Putamen (tissue), 1 donor: ENCODE measurements around the gene TACR1.
"Not testable (repeated sequence)": the region's sequence is repeated elsewhere in the genome, so short reads cannot be mapped to it uniquely, and the experiment has no call there.

Source experiments
- DNase-seq: peaks from one replicate; pipeline ENCODE4 v3.0.0-alpha.2; 2016; ENCODE audit warnings: low spot score

Gene TACR1

DNA sequence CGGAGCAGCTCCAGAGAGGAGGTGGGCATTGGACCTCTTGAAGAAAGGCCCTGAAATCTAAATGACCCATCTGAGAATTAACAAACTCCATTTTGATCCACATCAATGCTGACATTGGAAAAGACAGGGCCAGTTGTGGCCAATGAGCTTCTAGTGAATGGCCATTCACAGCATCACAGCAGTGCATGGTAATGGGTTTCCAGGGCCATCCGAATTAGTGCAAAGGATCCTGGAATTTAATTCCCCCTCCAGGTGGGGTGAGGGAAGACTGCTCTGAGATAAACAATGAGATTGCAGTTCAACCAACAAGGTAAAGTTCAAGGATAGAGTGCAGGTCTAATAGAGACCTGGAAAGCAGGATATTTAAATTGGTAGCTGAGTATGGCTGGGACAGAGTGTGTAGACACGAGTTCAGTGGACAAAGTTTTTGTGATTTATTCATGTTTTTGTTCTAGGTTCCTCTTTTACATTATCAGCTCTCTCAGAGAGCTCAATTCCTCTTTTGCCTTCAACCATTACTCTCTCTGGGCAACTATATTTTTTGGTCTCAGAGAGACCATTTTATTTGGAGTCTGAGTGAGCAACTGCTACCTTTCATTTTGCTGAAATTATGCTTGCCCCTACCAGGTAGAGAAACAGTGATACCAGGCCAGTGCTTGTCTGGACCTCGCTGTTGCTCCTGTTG, 5.0 kb downstream of the TACR1 start:
- DNase-seq: no peak

DNA sequence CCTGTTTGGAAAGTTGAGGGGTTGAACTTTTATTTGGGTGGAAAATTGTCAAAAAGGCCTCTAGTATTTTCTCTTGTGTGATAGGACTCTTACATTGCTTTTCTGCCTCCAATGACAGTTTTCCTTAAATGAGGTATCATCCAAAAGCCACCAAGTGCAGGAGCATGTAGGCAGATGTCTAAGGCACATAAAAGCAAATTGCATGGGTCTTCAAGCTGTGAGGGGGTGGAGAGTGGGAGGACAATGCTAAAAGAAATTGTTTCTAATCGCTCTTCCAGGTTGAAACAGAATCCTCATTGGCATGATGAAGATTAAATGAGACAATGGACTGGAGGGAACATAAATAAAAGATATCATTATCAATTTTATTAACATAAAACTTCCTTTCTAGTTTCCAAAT, 6.8 kb downstream of the TACR1 start:
- DNase-seq: peak; percentile 43

DNA sequence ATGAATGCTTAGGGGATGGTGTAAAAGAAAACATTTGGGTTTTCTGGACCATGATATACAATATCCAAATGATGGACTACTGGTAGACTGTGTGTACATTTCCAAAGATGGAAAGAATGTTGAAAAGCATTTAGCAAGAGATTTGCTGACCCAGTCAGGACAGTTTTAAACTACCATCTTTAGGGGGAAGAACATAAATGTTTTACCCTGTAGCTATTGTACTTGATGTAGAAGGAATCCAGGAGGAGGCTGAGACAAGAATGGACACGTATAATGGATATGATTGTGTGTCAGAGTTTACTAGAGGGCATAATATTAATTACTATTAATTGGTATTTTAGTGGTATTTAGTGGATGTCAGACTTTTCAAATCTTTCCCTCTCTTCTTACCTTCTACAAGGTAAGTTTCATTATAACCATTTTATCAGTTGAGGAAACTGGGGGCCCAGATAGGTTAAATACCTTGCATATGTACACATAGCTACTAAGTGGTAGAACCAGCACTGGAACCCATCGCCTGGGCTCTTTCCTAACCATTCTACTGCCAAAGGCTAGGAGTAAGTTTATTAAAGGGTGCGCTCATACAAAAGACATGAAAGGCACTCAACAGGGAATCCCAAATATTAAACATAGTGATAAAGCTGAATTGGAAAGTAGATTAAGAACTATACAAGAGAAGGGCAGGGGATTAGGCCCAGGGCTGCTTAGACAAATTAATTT, 8.9 kb downstream of the TACR1 start:
- no peak for DNase-seq

DNA sequence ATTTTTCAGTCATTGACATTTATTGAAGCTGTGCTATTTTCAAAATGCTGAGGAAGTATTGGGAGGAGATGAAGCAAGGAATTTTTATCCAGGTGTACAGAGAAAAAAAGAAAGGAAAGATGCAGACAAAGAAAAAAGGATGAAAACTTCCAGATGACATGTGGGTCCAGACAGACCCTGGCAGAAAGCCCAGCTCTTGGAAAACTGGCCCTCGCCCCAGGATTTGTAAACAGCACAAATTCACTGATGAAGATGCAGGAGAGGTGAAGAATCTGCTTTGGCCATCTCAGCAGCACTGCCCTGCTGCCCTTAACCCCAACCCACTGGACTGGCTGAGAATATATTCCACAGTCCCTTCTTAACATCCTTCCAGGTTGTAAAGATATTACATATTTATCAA, 12.5 kb downstream of the TACR1 start:
- DNase-seq: no peak

DNA sequence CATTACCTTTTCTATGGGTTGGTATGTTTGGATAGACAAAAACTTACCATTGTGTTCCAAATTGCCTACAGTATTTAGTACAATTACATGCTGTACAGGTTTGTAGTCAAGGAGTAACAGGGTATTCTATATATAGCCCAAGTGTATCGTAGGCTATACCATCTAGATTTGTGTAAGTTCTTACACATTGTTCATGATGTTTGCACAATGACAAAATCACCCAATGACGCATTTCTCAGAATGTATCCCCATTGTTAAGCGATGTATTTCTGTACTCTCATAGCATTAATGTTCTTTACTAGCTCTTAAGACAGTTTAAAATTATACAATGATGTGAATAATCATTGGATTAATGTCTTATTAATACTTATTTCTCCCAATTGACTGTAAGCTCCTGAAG, 16.7 kb downstream of the TACR1 start:
- DNase-seq: no peak

DNA sequence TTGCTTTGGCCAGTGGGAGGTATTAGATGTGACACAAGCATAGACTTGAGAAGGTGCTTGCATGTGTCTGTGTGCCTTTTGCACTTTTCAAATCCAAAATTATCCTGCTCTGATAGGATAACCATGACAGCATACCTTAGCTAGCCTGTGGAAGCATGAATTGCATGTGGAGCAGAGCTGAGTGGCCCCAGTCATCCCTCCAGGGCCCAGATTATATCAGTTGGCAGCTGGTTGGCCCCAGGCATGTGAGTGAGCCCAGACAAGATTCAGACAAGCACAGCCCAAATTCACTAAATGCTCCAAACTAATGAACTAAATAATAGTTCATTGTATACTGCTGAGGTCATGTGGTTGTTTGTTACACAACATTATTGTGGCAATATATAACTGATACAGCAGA, 18.8 kb downstream of the TACR1 start:
- no peak for DNase-seq

DNA sequence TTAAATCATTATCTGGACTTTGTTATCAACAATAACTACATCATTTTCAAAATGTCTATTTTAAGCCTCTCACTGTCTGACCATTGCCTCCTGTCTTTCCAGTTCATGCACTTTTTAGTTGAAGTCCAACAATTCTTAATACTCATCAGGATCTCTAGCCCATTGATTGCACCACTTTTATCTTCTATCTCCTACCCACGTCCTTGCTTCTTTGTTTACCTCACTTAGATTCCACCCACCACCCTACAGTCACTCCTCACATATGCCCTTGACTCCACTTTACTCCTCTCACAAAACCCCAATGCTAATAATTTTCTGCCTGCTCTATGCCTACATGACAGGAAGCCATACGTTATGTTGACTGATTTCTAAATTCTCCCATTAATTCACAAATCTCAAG, 21.9 kb downstream of the TACR1 start:
- no peak for DNase-seq

DNA sequence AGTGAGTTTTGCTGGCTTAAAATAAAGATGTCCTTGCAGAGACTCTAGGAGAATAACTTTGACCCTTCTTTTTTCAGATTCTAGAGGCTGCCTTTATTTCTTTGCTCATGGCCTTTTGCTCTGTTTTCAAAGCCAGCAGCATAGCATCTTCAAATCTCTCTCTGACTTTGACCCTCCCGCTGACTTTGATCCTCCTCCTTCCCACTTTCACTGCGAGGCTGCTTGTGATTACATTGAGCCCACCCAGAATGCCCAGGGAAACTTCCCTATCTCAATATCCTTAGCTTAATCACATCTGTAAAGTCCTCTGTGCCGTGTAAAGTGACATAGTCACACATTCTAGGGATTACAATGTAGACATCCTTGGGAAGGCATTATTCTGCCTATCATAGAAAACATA, 23.9 kb downstream of the TACR1 start:
- DNase-seq: no peak

DNA sequence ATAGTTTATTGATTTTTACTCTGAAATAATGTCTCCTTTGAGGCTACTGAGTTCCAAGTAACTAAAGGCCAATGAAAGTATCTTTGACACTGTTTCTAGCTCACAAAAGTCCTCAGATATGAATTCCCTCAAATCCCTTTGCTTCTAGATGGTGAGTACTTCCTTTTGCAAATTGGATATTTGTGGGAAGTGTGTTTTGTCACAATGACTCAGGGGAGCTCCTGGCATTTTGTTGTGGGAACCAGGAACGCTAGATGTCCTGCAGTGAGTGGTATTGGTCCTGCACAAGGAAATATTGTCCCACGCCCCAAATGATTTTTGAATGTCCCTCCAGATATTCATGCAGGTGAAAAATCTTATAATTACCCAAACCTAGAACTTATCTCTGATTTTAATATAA, 24.3 kb downstream of the TACR1 start:
- no peak for DNase-seq

DNA sequence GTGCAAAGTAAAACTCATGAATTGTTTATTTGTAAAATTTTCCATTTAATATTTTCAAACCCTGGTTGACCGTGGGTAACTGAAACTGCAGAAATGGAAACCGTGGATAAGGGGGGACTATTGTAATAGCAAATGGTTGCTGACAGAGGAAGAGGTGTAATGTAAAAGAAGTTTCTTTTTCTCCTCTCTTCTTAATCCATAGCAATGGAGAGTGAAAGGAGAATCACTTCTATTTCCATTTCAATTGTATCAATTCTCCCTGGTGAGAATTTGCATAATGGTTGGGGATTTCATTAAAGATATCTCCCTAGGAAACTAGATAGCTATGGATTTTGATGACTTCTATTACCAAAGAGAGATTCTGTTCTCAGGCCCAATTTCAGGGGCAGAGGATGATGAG, 24.8 kb downstream of the TACR1 start:
- DNase-seq: no peak

DNA sequence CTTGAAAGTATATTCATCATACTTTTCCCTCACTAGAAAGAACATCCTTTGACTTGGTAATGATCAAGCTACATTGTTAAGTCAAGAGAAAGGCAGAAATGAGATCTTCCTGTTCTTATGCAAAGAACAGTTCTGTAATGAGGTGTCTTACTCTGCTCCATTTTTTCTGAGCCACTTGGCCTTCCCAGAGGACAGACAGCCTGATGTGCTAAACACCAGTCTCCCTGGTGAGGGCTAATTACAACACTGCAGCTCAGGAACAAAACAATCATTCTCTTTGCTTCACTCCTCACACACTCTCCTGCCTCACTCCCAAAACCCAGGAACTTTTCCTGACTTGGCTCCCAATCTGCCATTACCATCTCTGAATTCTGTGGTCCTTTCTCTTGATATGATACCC, 25.6 kb downstream of the TACR1 start:
- no peak for DNase-seq

DNA sequence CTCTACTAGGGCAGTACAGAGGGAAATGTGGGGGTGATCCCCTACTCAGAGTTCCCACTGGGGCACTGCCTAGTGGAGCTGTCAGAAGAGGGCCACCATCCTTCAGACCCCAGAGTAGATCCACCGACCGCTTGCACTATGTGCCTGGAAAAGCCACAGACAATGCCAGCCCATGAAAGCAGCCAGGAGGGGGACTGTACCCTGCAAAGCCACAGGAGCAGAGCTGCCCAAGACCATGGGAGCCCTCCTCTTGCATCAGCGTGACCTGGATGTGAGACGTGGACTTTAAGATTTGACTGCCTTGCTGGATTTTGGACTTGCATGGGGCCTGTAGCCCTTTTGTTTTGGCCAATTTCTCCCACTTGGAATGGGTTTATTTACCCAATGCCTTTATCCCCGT, 27.9 kb downstream of the TACR1 start:
- DNase-seq: not testable (repeated sequence)

DNA sequence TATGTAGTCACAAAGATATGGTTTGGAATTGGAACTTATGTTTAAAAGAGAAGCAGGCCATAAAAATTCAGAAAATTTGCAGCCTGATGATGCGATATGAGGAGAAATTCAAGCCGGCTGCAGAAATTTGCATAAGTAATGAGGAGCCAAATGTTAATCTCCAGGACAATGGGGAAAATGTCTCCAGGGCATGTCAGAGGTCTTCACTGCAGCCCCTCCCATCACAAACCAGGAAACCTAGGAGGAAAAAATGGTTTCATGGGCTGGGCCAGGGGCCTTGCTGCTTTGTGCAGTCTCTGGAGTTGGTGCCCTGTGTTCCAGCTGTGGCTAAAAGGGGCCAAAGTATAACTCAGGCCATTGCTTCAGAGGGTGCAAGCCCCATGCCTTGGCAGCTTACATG, 28.4 kb downstream of the TACR1 start:
- DNase-seq: no peak

DNA sequence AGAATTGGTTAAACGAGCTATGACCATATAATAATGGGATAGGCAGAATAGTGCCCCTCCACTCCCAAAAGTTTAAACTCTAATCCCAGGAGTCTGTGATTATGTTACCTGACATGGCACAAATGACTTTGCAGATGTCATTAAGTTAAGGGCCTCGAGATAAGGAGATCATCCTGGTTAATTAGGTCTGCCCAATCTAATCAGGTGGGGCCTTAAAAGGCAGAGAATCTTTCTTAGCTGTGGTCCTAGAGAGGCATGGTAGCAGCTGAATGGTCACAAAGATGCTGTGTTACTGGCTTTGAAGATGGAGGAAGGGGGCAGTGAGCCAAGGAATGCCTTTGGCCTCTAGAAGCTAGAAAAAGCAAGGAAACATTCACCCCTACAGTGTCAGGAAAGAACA, 31.1 kb downstream of the TACR1 start:
- DNase-seq: no peak

DNA sequence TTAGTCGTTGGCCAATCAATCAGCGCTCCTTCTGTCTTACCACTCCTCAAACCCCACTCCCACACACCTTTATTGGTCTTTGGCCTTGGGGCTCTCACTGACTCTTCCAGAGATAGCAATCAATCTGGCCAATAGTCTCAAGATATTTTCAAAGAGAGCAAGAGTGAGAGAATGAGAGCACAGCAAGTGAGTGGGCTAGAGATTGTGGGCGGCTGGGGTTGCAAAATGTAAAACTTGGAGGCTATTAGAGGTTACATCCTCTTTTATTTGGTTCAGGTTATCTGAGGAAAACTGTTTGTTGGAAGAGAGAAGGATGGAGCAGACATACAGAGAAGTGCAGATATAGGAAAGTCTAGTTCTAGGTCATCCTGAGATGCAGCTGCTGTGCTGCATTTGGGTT, 32.8 kb downstream of the TACR1 start:
- DNase-seq: peak; percentile 11

DNA sequence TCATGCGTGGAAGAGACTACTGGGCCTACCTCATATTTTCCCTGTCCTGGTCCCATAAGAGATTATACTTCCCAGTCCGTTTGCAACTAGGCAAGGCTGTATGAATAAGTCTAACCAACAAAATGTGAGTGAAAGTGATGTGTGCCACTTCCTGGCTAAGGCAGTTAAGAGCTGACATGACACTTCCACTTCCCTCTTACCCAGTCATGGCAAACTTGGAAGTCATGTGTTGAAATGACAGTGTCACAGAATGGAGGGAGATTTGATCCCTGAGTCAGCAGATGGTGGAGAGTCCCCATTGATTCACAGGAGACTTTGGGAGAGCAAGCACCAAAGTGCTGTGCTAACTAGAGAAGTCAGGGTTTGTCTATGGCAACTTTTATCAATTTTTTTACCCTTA, 36.4 kb downstream of the TACR1 start:
- no peak for DNase-seq

DNA sequence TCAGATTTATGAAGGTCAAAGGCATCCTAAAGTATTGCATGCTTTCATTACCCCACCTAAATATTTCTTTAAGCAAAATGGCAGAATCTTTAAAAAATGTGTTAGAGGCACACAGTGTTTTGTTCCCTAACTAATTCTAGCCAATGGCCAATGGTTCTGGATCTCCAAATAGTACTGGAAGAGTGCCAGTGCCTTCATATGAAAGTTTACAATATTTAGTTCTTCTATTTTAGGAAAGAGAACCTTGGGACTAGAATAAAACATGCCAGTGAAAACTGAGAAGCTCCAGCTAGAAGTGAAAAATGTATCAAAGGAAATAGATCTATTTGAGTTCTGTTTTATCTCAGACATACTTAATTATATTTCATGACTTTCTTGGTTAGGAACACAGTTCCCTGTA, 37.1 kb downstream of the TACR1 start:
- DNase-seq: no peak

DNA sequence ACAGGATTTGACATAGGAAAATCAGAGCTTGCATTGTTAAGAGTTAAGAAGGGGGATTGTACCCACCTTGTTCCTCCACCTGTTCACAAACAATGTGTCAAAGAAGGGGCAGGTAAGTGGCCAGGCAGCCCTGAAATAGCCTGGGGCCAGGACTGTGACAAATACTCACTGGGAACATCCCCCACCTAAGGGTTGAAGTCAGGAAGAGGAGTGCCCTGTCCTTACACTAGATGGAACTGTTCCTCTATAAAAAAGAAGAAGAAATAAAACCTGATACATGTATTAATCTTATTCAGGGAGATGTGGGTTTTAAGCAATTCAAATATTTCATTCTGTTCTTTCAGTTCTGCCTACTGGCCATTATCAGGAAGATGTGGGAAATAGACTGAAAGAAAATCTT, 41.9 kb downstream of the TACR1 start:
- DNase-seq: no peak

DNA sequence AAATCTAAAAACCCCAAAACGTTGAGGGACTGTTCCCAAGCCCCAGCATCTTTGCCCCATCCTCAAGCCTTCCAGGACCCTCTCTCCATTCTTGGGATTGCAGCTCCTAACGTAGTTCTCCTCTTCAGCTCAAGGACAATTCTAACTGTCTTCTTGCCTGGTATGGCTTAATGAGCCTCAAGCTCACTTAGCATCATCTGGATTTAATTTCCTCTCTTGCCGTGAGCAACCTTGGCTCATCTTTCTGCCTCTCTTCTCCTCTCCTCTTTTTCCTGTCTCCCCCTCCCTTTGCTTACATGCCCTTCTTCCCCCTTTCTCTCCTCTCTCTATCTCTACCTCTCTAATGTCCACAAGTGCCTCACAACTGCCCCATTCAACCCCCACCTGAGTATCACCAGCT, 44.2 kb downstream of the TACR1 start:
- DNase-seq: no peak

DNA sequence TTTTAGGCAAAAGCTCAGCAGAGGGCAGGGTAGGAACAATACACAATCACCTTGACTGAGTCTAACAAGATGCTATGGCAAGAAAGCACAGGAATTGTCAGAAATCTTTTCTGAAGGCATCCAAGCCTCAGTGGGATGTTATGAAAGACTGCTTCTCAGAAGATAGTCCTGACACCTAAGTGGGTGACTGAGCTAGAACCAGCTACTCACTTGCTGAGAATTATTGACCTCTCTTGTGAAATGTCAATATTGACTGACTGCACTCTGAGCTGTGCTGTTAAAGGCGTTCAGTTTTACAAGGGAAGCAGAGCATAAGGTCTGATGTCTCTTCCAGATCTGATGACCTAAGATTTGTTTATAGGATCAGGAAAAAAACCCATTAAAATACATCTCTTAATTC, 46.1 kb downstream of the TACR1 start:
- no peak for DNase-seq

DNA sequence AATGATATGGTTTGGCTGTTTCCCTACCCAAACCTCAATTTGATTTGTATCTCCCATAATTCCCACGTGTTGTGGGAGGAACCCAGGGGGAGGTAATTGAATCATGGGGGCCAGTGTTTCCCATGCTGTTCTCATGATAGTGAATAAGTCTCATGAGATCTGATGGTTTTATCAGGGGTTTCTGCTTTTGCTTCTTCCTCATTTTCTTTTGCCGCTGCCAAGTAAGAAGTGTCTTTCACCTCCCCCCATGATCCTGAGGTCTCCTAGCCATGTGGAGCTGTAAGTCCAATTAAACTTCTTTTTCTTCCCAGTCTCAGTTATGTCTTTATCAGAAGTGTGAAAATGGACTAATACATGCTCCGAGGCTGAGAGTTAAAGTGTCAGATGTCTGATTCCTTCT, 47.1 kb downstream of the TACR1 start:
- not testable (repeated sequence) for DNase-seq

DNA sequence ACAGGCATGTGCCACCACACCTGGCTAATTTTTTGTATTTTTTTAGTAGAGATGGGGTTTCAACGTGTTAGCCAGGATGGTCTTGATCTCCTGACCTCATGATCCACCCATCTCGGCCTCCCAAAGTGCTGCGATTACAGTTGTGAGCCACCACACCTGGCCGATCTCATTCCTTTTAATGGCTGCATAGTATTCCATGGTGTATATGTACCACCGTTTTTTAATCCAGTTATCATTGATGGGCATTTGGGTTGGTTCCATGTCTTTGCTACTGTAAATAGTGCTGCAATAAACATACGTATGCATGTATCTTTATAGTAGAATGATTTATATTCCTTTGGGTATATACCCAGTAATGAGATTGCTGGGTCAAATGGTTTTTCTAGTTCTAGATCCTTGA, 51.4 kb downstream of the TACR1 start:
- not testable (repeated sequence) for DNase-seq

DNA sequence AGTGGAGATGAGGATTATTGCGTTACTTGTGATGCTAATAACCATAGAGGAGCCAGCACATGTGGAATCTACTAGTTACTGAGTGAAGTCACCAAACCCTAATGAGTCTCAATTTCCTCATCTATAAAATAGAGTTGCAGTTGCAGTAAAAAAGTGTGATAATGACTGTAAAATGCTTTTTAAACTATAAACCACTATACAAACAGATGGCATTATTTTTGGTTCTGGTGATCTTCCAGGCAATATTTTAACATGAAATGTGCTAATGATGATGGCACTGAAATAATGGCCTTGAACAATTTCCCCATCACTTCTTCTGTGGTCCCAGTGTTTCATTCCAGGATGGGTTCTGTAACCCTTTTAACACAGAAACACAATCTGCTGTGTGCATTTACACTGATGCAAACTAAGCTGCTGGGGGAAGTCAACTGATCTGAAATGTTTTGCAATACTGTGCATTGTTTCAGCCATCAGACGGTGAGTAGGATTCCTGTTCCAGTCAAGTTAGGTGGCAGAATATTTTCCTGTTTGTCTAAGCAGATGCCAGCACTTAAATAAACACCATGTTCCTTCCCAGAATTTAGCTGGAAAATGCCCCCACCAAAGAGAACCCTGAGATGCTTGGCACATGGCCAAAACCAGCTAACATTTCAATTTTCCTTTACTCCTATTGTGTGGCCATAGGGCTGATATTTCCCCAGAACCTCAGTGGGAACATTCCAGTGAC, 52.6 kb downstream of the TACR1 start:
- DNase-seq: no peak
